Measurements from ENCODE around the gene SNX20.

SNX20 gene

GRCh38 chr16:50680556-50680893, 587 bp downstream of the SNX20 start:
- H3K4ac ChIP-seq (ENCODE audit: low read depth, low read length): no peak overlapping the region
- H2BK5ac ChIP-seq (ENCODE audit: low read length): no peak overlapping the region
- no peak for DNase-seq
- WGBS (ENCODE audit: extremely low coverage, insufficient coverage, low lambda C conversion rate): no CpG with 5 or more reads among the region's 3 CpGs
- H2BK15ac ChIP-seq (replicated peaks; ENCODE audit: low read depth): no peak overlapping the region
- H2AK5ac ChIP-seq (ENCODE audit: low read length): no peak overlapping the region
- no peaks in the 10 kb centered on the region for H3K27me3 ChIP-seq (ENCODE audit: insufficient read depth, low read length, poor library complexity)
- no peaks in the 10 kb centered on the region for H3K79me2 ChIP-seq (ENCODE audit: control insufficient read depth, insufficient read depth, low read length)
- no peak overlapping the region for H3K9ac ChIP-seq (ENCODE audit: low read length)
- H4K8ac ChIP-seq (ENCODE audit: low read depth, low read length): no peak overlapping the region
- H3K23ac ChIP-seq (ENCODE audit: low read length): no peak overlapping the region
- H3K4me1 ChIP-seq (ENCODE audit: control insufficient read depth, low read depth, low read length): no peaks in the 10 kb centered on the region
- no peak overlapping the region for H3K56ac ChIP-seq (ENCODE audit: low read length)
- H3K4me3 ChIP-seq (ENCODE audit: low read length): no peak overlapping the region
- H4K5ac ChIP-seq (ENCODE audit: low read length): no peak overlapping the region
- no peaks in the 10 kb centered on the region for H3K36me3 ChIP-seq (ENCODE audit: control insufficient read depth, insufficient read depth, low read length)
- H3K4me2 ChIP-seq (ENCODE audit: low read length): no peak overlapping the region
- no peak overlapping the region for H2BK120ac ChIP-seq (ENCODE audit: low read depth, low read length)
- no peak overlapping the region for H3K18ac ChIP-seq (ENCODE audit: low read length)
- H3K79me1 ChIP-seq (ENCODE audit: low read length): no peaks in the 10 kb centered on the region
- H3K27ac ChIP-seq (ENCODE audit: low read depth, low read length): no peak overlapping the region

GRCh38 chr16:50679676-50680555, 1.2 kb downstream of the SNX20 start:
- H3K27me3 ChIP-seq (ENCODE audit: insufficient read depth, low read length, poor library complexity): no peaks in the 10 kb centered on the region
- no peak overlapping the region for H2BK15ac ChIP-seq (replicated peaks; ENCODE audit: low read depth)
- no peak for DNase-seq
- H3K4ac ChIP-seq (ENCODE audit: low read depth, low read length): no peak overlapping the region
- no peaks in the 10 kb centered on the region for H3K4me1 ChIP-seq (ENCODE audit: control insufficient read depth, low read depth, low read length)
- H3K79me2 ChIP-seq (ENCODE audit: control insufficient read depth, insufficient read depth, low read length): no peaks in the 10 kb centered on the region
- H3K79me1 ChIP-seq (ENCODE audit: low read length): no peaks in the 10 kb centered on the region
- no peak overlapping the region for H3K56ac ChIP-seq (ENCODE audit: low read length)
- no peak overlapping the region for H4K8ac ChIP-seq (ENCODE audit: low read depth, low read length)
- no peak overlapping the region for H2BK120ac ChIP-seq (ENCODE audit: low read depth, low read length)
- no peak overlapping the region for H2BK5ac ChIP-seq (ENCODE audit: low read length)
- no peak overlapping the region for H3K4me2 ChIP-seq (ENCODE audit: low read length)
- H3K36me3 ChIP-seq (ENCODE audit: control insufficient read depth, insufficient read depth, low read length): no peaks in the 10 kb centered on the region
- no peak overlapping the region for H2AK5ac ChIP-seq (ENCODE audit: low read length)
- no peak overlapping the region for H4K5ac ChIP-seq (ENCODE audit: low read length)
- no peak overlapping the region for H3K27ac ChIP-seq (ENCODE audit: low read depth, low read length)
- H3K23ac ChIP-seq (ENCODE audit: low read length): no peak overlapping the region
- H3K18ac ChIP-seq (ENCODE audit: low read length): no peak overlapping the region
- H3K4me3 ChIP-seq (ENCODE audit: low read length): no peak overlapping the region
- no CpG with 5 or more reads among the region's 6 CpGs for WGBS (ENCODE audit: extremely low coverage, insufficient coverage, low lambda C conversion rate)
- no peak overlapping the region for H3K9ac ChIP-seq (ENCODE audit: low read length)

- no peak overlapping the region for H3K23ac ChIP-seq (ENCODE audit: low read length)
- no peaks in the 10 kb centered on the region for H3K79me1 ChIP-seq (ENCODE audit: low read length)
- H2BK5ac ChIP-seq (ENCODE audit: low read length): no peak overlapping the region
- H4K8ac ChIP-seq (ENCODE audit: low read depth, low read length): no peak overlapping the region
- no peak overlapping the region for H2BK120ac ChIP-seq (ENCODE audit: low read depth, low read length)
- no peaks in the 10 kb centered on the region for H3K27me3 ChIP-seq (ENCODE audit: insufficient read depth, low read length, poor library complexity)
- H3K27ac ChIP-seq (ENCODE audit: low read depth, low read length): no peak overlapping the region
- H3K4ac ChIP-seq (ENCODE audit: low read depth, low read length): no peak overlapping the region
- H3K4me2 ChIP-seq (ENCODE audit: low read length): no peak overlapping the region
- no peaks in the 10 kb centered on the region for H3K36me3 ChIP-seq (ENCODE audit: control insufficient read depth, insufficient read depth, low read length)
- no peak overlapping the region for H2AK5ac ChIP-seq (ENCODE audit: low read length)
- DNase-seq: no peak
- WGBS (ENCODE audit: extremely low coverage, insufficient coverage, low lambda C conversion rate): no CpG with 5 or more reads among the region's 14 CpGs
- no peak overlapping the region for H3K56ac ChIP-seq (ENCODE audit: low read length)
- no peak overlapping the region for H3K18ac ChIP-seq (ENCODE audit: low read length)
- H3K9ac ChIP-seq (ENCODE audit: low read length): no peak overlapping the region
- no peak overlapping the region for H2BK15ac ChIP-seq (replicated peaks; ENCODE audit: low read depth)
- H3K4me1 ChIP-seq (ENCODE audit: control insufficient read depth, low read depth, low read length): no peaks in the 10 kb centered on the region
- H3K4me3 ChIP-seq (ENCODE audit: low read length): no peak overlapping the region
- no peaks in the 10 kb centered on the region for H3K79me2 ChIP-seq (ENCODE audit: control insufficient read depth, insufficient read depth, low read length)
- H4K5ac ChIP-seq (ENCODE audit: low read length): no peak overlapping the region
Measured at GRCh38 chr16:50679266-50679665, 1.8 kb downstream of the SNX20 start.

GRCh38 chr16:50678531-50678930, 2.6 kb downstream of the SNX20 start:
- H3K18ac ChIP-seq (ENCODE audit: low read length): no peak overlapping the region
- H4K5ac ChIP-seq (ENCODE audit: low read length): no peak overlapping the region
- no peak for DNase-seq
- no peaks in the 10 kb centered on the region for H3K36me3 ChIP-seq (ENCODE audit: control insufficient read depth, insufficient read depth, low read length)
- H3K4ac ChIP-seq (ENCODE audit: low read depth, low read length): no peak overlapping the region
- no peak overlapping the region for H3K9ac ChIP-seq (ENCODE audit: low read length)
- H3K79me1 ChIP-seq (ENCODE audit: low read length): no peaks in the 10 kb centered on the region
- H3K4me3 ChIP-seq (ENCODE audit: low read length): no peak overlapping the region
- H3K4me2 ChIP-seq (ENCODE audit: low read length): no peak overlapping the region
- H2BK120ac ChIP-seq (ENCODE audit: low read depth, low read length): no peak overlapping the region
- no peak overlapping the region for H2BK5ac ChIP-seq (ENCODE audit: low read length)
- no peak overlapping the region for H4K8ac ChIP-seq (ENCODE audit: low read depth, low read length)
- H3K23ac ChIP-seq (ENCODE audit: low read length): no peak overlapping the region
- no peaks in the 10 kb centered on the region for H3K4me1 ChIP-seq (ENCODE audit: control insufficient read depth, low read depth, low read length)
- H3K27me3 ChIP-seq (ENCODE audit: insufficient read depth, low read length, poor library complexity): no peaks in the 10 kb centered on the region
- H3K56ac ChIP-seq (ENCODE audit: low read length): no peak overlapping the region
- no peaks in the 10 kb centered on the region for H3K79me2 ChIP-seq (ENCODE audit: control insufficient read depth, insufficient read depth, low read length)
- H2BK15ac ChIP-seq (replicated peaks; ENCODE audit: low read depth): no peak overlapping the region
- no CpG with 5 or more reads among the region's 3 CpGs for WGBS (ENCODE audit: extremely low coverage, insufficient coverage, low lambda C conversion rate)
- H3K27ac ChIP-seq (ENCODE audit: low read depth, low read length): no peak overlapping the region
- H2AK5ac ChIP-seq (ENCODE audit: low read length): no peak overlapping the region

- Histone ChIP-seq H4K8ac (ENCODE audit: low read depth, low read length) (no peak overlapping the region), H2BK15ac (replicated peaks; ENCODE audit: low read depth) (no peak overlapping the region), H2BK5ac (ENCODE audit: low read length) (no peak overlapping the region), H2BK120ac (ENCODE audit: low read depth, low read length) (no peak overlapping the region), H3K4me2 (ENCODE audit: low read length) (no peak overlapping the region), H3K79me2 (ENCODE audit: control insufficient read depth, insufficient read depth, low read length) (no peaks in the 10 kb centered on the region), H2AK5ac (ENCODE audit: low read length) (no peak overlapping the region), H3K4ac (ENCODE audit: low read depth, low read length) (no peak overlapping the region), H3K79me1 (ENCODE audit: low read length) (no peaks in the 10 kb centered on the region), H3K4me1 (ENCODE audit: control insufficient read depth, low read depth, low read length) (no peaks in the 10 kb centered on the region), H3K27ac (ENCODE audit: low read depth, low read length) (no peak overlapping the region), H3K56ac (ENCODE audit: low read length) (no peak overlapping the region), H3K9ac (ENCODE audit: low read length) (no peak overlapping the region), H3K36me3 (ENCODE audit: control insufficient read depth, insufficient read depth, low read length) (no peaks in the 10 kb centered on the region), H3K18ac (ENCODE audit: low read length) (no peak overlapping the region), H3K27me3 (ENCODE audit: insufficient read depth, low read length, poor library complexity) (no peaks in the 10 kb centered on the region), H3K4me3 (ENCODE audit: low read length) (no peak overlapping the region), H3K23ac (ENCODE audit: low read length) (no peak overlapping the region), H4K5ac (ENCODE audit: low read length) (no peak overlapping the region)
- no CpG with 5 or more reads among the region's 7 CpGs for WGBS (ENCODE audit: extremely low coverage, insufficient coverage, low lambda C conversion rate)
- no peak for DNase-seq
Measured at GRCh38 chr16:50677351-50677750, 3.8 kb downstream of the SNX20 start.

Data from mesendoderm (in vitro differentiated cells).